Measurements from ENCODE around the gene CROCC2. TPM values are rescaled to one million over a fixed set of nuclear protein-coding genes. Genes with fewer than 3 reads are reported as not detected.

Gene CROCC2
- polyA plus RNA-seq, 4 donors = 0.13 to 0.18 TPM; not detected in 2

DNA sequence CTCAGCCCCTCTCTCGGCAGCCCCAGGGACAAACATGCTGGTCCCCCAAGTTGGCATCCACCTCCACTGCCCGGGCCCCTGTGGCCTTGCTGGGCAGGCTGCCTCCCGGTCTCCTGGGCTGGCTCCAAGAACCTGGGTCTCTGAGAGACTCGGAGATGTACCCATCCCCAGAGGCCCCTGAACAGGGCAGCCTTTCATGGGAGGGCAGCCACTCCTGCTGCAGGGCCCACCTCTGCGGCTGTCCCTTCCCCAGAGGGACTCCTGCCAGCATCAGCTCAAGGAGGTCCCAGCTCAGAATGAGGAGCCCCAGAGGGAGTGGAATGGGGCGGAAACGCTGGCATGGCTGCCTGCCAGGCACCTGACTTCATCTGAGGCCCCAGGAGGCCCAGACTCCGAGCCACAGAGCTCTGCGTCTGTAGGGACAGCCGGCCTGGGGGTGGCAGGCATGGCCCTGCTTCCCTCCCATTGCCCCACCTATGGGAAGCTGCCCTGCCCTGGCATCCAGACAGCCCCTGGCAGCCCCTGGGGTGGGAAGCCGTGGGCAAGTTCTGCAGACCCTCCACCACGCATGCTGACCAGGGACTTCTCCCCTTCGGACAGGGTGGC lies 857 bp upstream of the CROCC2 start:
- Histone ChIP-seq H3K9me3 (ENCODE audit: control insufficient read depth in 2 of 2, insufficient read depth in 1 of 2, low read depth in 1 of 2, low read length in 1 of 2) (peaks cover 0 to 11% of the 10 kb centered on the region in 2 donors), H3K36me3 (ENCODE audit: control insufficient read depth in 3 of 3, insufficient read depth in 2 of 3, low read depth in 1 of 3, low read length in 3 of 3) (no peaks in the 10 kb centered on the region), H3K27ac (ENCODE audit: low read depth in 1 of 3, low read length in 2 of 3) (no peak overlapping the region), H3K4me1 (ENCODE audit: control insufficient read depth in 3 of 3, insufficient read depth in 2 of 3, low read depth in 1 of 3, low read length in 2 of 3) (peaks cover 0 to 29% (median 6%) of the 10 kb centered on the region in 3 donors), H3K4me3 (ENCODE audit: low read depth in 1 of 3, low read length in 3 of 3) (no peak overlapping the region), H3K27me3 (ENCODE audit: control insufficient read depth in 3 of 3, insufficient read depth in 3 of 3, low read length in 3 of 3) (peaks cover 0 to 5% (median 0%) of the 10 kb centered on the region in 3 donors)
- peak; percentile 51 to 64 for DNase-seq
- FAIRE-seq = no peak
- 23 to 79% (median 42%) methylated on average over 10 to 13 of the region's 13 CpGs for WGBS, 3 donors

DNA sequence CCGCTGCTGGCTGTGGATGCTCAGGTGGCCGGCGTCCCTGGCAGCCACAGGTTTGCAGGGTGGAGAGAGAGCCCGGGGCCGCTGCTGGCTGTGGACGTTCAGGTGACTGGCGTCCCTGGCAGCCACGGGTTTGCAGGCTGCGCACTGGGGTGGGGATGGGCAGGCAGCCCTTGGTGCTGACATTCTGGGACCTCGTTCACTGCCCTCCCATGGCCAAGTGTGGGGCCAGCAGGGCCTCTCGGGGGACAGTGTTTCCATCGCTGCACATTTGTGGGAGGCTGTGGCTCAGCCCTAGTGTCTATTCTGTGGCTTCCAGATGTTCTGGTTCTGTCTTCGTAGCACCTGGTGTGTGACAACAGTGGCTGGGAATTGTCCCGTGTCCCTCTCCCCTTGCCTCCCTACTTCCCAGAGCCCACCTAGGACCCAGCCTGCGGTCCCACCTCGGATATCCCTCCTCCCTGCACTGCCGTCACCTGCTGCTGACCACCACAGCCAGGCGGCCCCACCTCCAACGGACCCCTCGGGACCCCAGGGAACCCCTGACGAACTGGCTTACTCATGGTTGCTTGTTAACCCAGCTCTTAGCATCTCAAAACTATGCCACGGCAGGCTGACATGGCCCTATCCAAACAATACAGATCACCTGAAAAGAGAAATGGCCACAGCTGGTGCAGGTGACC lies 915 bp downstream of the CROCC2 start:
- Histone ChIP-seq H3K4me1 (ENCODE audit: control insufficient read depth in 3 of 3, insufficient read depth in 2 of 3, low read depth in 1 of 3, low read length in 2 of 3) (peaks cover 0 to 29% (median 6%) of the 10 kb centered on the region in 3 donors), H3K4me3 (ENCODE audit: low read depth in 1 of 3, low read length in 3 of 3) (no peak overlapping the region), H3K27ac (ENCODE audit: low read depth in 1 of 3, low read length in 2 of 3) (no peak overlapping the region), H3K27me3 (ENCODE audit: control insufficient read depth in 3 of 3, insufficient read depth in 3 of 3, low read length in 3 of 3) (peaks cover 0 to 5% (median 0%) of the 10 kb centered on the region in 3 donors), H3K36me3 (ENCODE audit: control insufficient read depth in 3 of 3, insufficient read depth in 2 of 3, low read depth in 1 of 3, low read length in 3 of 3) (no peaks in the 10 kb centered on the region), H3K9me3 (ENCODE audit: control insufficient read depth in 2 of 2, insufficient read depth in 1 of 2, low read depth in 1 of 2, low read length in 1 of 2) (no peaks in the 10 kb centered on the region)
- no peak for DNase-seq
- no peak for FAIRE-seq
- WGBS, 3 donors = 75 to 87% (median 84%) methylated on average over 18 to 22 of the region's 22 CpGs

DNA sequence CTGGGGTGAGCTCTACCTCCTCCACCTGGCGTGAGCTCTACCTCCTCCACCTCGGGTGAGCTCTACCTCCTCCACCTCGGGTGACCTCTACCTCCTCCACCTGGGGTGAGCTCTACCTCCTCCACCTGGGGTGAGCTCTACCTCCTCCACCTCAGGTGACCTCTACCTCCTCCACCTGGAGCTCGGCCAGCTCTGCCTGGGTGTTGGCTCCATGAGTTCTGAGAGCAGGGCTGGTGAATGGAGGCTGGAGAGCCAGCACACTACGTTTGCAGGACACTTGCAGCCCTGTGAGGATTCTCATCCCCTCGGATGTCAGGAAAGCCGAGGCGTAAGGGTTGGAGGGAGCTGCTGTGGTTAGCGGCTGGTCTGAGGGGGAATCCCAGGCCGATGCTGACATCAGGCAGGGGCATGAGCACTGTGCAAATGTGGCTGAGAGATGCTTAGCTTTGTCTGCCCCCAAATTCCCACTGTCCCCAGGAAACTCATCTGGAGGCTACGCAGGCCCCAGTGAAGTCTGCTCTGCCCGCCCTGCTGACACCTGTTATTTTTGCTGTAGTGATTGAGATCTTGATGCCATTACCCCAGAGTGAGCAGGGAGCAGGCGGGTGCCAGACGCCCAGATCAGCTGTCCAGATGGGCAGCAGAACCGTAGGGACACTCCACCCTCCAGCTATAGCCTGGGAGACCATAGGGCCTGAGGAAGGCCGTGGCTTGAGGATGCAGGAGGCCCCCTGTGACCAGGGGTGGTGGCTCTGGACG lies 3.3 kb downstream of the CROCC2 start:
- H3K4me1 ChIP-seq (ENCODE audit: control insufficient read depth in 3 of 3, insufficient read depth in 2 of 3, low read depth in 1 of 3, low read length in 2 of 3) = peaks cover 0 to 27% (median 6%) of the 10 kb centered on the region in 3 donors
- FAIRE-seq = no peak
- no peaks in the 10 kb centered on the region for H3K9me3 ChIP-seq (ENCODE audit: control insufficient read depth in 2 of 2, insufficient read depth in 1 of 2, low read depth in 1 of 2, low read length in 1 of 2)
- 36 to 60% (median 40%) methylated on average over 17 of the region's 17 CpGs for WGBS, 3 donors
- no peak overlapping the region for H3K4me3 ChIP-seq (ENCODE audit: low read depth in 1 of 3, low read length in 3 of 3)
- H3K36me3 ChIP-seq (ENCODE audit: control insufficient read depth in 3 of 3, insufficient read depth in 2 of 3, low read depth in 1 of 3, low read length in 3 of 3) = no peaks in the 10 kb centered on the region
- no peak overlapping the region for H3K27ac ChIP-seq (ENCODE audit: low read depth in 1 of 3, low read length in 2 of 3)
- H3K27me3 ChIP-seq (ENCODE audit: control insufficient read depth in 3 of 3, insufficient read depth in 3 of 3, low read length in 3 of 3) = peaks cover 0 to 5% (median 0%) of the 10 kb centered on the region in 3 donors
- DNase-seq = peak in 1 of 2 donors; percentile 76

DNA sequence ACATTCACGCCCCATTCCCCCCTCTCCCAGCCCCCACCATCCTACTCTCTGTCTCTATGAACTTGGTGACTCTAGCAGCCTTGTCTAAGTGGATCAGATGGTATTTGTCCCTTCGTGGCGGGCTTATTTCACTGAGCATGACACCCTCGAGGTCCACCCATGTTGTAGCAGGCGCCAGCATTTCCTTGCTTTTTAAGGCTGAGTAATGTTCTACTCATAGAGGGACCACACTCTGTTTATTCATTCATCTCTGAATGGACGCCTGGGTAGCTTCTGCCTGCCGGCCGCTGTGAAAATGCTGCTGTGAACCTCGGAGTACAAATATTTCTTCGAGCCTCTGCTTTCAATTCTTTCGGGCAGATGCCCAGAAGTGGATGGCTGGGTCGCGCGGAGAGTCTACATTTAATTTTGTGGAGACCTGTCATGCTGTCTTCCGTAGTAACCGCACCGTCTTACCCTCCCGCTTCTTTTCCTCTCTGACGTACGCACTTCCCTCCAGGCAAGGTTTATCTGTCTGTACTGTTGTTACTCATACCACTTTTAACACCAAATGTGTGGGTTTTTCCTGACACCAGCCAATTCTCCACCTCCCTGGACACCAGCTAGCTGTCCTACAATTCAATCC lies 5.6 kb downstream of the CROCC2 start:
- Histone ChIP-seq H3K27me3 (ENCODE audit: control insufficient read depth in 3 of 3, insufficient read depth in 3 of 3, low read length in 3 of 3) (peaks cover 0 to 14% (median 0%) of the 10 kb centered on the region in 3 donors), H3K4me3 (ENCODE audit: low read depth in 1 of 3, low read length in 3 of 3) (no peak overlapping the region), H3K27ac (ENCODE audit: low read depth in 1 of 3, low read length in 2 of 3) (no peak overlapping the region), H3K4me1 (ENCODE audit: control insufficient read depth in 3 of 3, insufficient read depth in 2 of 3, low read depth in 1 of 3, low read length in 2 of 3) (peaks cover 0 to 13% (median 5%) of the 10 kb centered on the region in 3 donors), H3K9me3 (ENCODE audit: control insufficient read depth in 2 of 2, insufficient read depth in 1 of 2, low read depth in 1 of 2, low read length in 1 of 2) (no peaks in the 10 kb centered on the region), H3K36me3 (ENCODE audit: control insufficient read depth in 3 of 3, insufficient read depth in 2 of 3, low read depth in 1 of 3, low read length in 3 of 3) (no peaks in the 10 kb centered on the region)
- DNase-seq (no peak), FAIRE-seq (no peak)
- WGBS, 3 donors = 67 to 86% (median 78%) methylated on average over 20 of the region's 20 CpGs

DNA sequence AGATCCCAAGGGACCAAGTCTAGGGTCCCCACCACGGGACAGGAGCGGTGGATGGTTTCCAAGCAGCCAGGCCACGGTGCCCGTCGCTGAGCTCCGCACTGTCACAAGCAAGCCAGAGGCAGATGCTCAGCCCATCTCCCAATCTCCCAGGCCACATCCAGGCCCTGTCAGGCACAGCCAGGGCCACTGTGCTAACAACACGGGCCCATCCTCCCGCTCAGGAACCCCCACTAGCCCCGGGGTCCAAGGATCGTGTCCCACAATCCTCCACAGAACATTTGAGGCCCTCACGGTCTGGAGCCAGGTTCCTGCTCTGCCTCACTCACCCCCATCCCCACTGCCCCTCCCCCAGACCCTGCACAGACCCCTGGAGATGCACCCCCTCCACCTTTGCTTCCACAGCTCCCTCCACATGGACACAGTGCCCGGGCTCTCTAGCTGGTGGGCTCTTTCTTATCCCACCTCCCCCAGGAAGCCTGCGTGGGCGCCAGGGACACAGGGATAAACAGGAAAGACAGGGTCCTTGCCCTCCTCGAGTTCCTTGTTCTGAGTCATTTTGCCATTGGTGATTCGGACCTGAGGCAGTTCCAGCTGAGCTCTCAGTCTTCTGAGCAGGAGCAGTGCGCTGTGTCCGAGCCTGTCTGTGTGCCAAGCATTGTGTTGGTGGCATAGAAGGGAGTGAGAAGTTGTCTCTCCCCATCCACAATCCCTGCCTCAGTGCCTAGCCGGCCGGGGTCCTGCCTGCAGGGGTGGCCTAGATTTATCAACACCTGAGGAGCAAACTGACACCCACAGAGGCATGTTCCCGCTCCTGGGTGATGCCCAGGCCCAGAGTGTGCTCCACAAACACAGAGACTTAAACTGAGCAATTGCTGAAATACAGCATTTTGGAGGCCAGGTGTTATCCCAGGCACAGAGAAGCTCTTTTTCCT lies 7.0 kb downstream of the CROCC2 start:
- no peaks in the 10 kb centered on the region for H3K9me3 ChIP-seq (ENCODE audit: control insufficient read depth in 2 of 2, insufficient read depth in 1 of 2, low read depth in 1 of 2, low read length in 1 of 2)
- peaks cover 0 to 19% (median 5%) of the 10 kb centered on the region in 3 donors for H3K4me1 ChIP-seq (ENCODE audit: control insufficient read depth in 3 of 3, insufficient read depth in 2 of 3, low read depth in 1 of 3, low read length in 2 of 3)
- H3K27ac ChIP-seq (ENCODE audit: low read depth in 1 of 3, low read length in 2 of 3) = peak overlapping the region in 1 of 3 donors; percentile 28
- DNase-seq (no peak), FAIRE-seq (no peak)
- H3K27me3 ChIP-seq (ENCODE audit: control insufficient read depth in 3 of 3, insufficient read depth in 3 of 3, low read length in 3 of 3) = peaks cover 0 to 14% (median 0%) of the 10 kb centered on the region in 3 donors
- H3K36me3 ChIP-seq (ENCODE audit: control insufficient read depth in 3 of 3, insufficient read depth in 2 of 3, low read depth in 1 of 3, low read length in 3 of 3) = no peaks in the 10 kb centered on the region
- 78 to 86% (median 80%) methylated on average over 21 of the region's 21 CpGs for WGBS, 3 donors
- H3K4me3 ChIP-seq (ENCODE audit: low read depth in 1 of 3, low read length in 3 of 3) = no peak overlapping the region

DNA sequence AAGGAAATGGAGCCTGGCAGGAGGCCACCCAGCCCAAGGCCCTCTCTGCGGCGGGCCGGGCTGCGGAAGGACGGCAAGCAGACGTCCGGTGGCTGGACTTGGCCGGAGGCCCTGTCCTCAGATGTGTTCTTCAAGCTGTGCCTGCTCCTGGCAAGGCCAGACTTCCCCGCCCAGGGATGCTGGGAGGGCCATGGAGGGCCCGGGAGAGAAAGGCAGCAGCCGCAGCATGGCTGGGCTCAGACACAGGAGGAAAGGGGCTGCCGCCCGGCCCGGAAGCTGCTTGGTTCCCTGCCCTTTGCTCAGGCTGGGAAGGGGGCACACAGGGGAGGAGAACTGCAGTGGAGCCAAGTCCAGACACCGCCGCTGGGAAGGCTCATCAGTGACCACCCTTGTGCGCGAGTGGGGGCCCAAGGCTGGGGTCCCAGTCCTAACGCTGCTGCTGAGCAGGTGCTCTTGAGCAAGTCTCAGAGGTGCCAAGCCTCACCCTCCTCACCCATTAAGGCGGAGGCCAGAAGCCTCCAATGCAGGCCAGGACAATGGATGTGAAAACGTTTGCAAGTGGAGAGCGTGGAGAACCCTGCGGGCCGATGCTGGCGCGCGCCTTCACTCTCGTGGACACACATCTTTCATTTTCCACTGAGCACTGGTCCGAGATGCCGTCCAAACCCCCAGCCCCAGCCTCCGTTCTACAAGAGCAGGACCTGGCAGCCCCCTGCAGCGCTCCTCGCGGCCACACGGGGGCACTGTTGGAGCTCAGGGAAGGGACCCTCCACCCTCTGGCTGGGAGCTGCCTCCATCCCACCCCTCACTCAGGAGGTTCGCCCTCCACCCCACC lies 7.9 kb downstream of the CROCC2 start:
- Histone ChIP-seq H3K9me3 (ENCODE audit: control insufficient read depth in 2 of 2, insufficient read depth in 1 of 2, low read depth in 1 of 2, low read length in 1 of 2) (no peaks in the 10 kb centered on the region), H3K4me3 (ENCODE audit: low read depth in 1 of 3, low read length in 3 of 3) (no peak overlapping the region), H3K27me3 (ENCODE audit: control insufficient read depth in 3 of 3, insufficient read depth in 3 of 3, low read length in 3 of 3) (peaks cover 0 to 14% (median 0%) of the 10 kb centered on the region in 3 donors), H3K4me1 (ENCODE audit: control insufficient read depth in 3 of 3, insufficient read depth in 2 of 3, low read depth in 1 of 3, low read length in 2 of 3) (peaks cover 0 to 19% (median 5%) of the 10 kb centered on the region in 3 donors), H3K27ac (ENCODE audit: low read depth in 1 of 3, low read length in 2 of 3) (peak overlapping the region in 1 of 3 donors; percentile 53), H3K36me3 (ENCODE audit: control insufficient read depth in 3 of 3, insufficient read depth in 2 of 3, low read depth in 1 of 3, low read length in 3 of 3) (no peaks in the 10 kb centered on the region)
- WGBS, 3 donors = 36 to 43% (median 42%) methylated on average over 34 to 36 of the region's 36 CpGs
- FAIRE-seq (no peak), DNase-seq (peak in 1 of 2 donors; percentile 65)

All from small intestine (tissue), 7 donors.